Subcutaneous adipose tissue (tissue), 4 donors: ENCODE results near the gene ANKRD60. TPM values are rescaled to one million over a fixed set of nuclear protein-coding genes. Genes with fewer than 3 reads are reported as not detected.

Experiments
- total RNA-seq, 4 donors: library from RNA; depleted of rRNA; stranded (reverse); fragments of >200 nt; gene quantifications; one replicate each; pipeline ENCODE4 v1.1.0, GENCODE V29; 2016
- TF ChIP-seq, protein P1 (sequence below): fragments of 450-650 bp; IDR thresholded peaks from one replicate; pipeline ENCODE4 v1.5.1; 2016; ENCODE audit warnings: low read depth, mild to moderate bottlenecking, control low read depth, antibody characterized with exemption, moderate library complexity

The ANKRD60 gene
- total RNA-seq, 4 donors from 2014 or later: not detected

DNA sequence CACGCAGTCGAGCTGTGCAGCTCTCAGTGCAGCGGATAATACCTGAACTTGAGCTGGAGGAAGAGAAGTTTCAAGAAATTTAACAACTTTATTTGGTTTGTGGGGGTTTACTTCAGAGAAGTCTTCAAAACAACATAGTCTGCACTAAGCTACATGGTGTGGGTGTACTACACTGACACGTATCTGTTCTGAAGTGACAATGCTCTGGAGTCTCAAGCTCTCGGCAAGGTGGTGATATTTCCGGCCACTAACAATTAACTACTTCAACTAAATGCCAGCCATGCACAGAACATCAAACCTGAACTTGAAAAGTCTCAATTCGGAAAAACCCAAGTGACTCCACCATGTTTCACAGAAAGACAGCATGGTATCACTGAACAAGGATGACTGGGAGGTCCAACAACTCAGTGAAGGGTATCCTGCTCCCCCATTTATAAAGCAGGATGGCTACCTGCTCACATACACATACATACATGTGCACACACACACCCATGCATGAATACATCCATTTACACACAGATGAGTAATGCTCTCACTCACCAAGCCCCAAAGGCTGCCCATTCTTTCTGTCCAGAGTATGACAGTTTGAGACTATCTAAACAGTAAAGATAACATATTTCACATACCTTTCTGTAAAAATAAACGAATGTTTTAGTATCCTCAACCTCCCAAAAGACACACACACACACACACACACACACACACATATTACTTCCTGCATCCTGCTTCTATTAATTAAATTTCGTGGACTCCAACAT, 15.4 kb upstream of the ANKRD60 start:
- TF ChIP-seq, protein P1, sequence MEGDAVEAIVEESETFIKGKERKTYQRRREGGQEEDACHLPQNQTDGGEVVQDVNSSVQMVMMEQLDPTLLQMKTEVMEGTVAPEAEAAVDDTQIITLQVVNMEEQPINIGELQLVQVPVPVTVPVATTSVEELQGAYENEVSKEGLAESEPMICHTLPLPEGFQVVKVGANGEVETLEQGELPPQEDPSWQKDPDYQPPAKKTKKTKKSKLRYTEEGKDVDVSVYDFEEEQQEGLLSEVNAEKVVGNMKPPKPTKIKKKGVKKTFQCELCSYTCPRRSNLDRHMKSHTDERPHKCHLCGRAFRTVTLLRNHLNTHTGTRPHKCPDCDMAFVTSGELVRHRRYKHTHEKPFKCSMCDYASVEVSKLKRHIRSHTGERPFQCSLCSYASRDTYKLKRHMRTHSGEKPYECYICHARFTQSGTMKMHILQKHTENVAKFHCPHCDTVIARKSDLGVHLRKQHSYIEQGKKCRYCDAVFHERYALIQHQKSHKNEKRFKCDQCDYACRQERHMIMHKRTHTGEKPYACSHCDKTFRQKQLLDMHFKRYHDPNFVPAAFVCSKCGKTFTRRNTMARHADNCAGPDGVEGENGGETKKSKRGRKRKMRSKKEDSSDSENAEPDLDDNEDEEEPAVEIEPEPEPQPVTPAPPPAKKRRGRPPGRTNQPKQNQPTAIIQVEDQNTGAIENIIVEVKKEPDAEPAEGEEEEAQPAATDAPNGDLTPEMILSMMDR: no peak

DNA sequence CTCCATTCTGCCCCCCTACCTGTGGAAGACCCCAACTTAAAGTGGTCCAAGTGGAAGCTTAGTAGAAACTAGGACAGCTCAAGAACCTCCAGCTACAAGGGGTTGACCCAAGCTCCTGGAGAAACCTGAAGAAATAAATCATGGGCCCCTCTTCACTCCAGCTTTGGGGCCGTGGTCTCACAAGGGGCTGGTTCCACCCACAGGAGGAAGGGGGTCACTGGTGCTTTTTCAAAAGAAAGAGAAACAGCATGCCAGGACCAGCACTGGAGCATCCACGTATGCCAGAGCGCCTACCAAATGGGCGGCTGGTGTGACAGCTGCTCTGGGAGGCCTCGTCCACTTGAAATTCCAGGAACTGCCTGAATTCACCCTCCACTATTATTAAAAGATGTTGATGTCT, 14.4 kb upstream of the ANKRD60 start:
- TF ChIP-seq, protein P1: no peak

DNA sequence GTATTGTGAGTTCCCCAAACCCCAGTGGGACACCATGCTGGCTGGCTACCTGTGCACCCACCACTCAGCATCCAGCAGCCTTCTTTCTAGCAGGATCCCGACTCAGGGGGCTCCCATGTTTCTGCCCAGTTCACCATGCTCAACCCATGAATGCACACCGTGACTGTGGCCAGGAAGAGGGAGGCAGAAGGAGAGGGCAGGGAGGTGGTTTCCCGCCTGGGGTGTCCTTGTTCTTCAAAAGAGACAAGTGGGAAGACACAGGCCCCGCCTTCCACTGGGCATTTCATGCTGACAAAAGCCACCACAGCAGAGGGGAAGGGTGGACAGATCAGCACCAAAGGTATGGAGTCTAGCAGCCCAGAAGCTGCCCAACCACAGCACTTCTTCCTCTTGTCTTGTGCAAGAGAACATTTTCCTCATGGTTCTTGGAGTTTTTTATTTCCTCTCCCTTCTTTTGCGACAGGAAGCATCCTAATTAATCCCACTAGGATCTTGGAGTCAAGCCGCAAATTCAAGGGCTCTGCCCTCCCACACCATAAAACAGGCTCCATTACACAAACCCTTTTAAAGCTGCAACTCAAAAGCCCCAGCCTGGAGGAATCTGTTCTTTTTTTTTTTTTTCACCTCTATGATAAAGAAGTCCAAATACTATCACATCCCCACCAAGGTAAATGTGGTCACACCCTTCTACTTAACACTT, 13.5 kb upstream of the ANKRD60 start:
- TF ChIP-seq, protein P1: no peak

- TF ChIP-seq, protein P1: no peak
These were observed 12.0 kb upstream of the ANKRD60 start for GRCh38 chr20:58240471-58240870.

GRCh38 chr20:58239216-58239615, 10.8 kb upstream of the ANKRD60 start:
- TF ChIP-seq, protein P1: no peak

- TF ChIP-seq, protein P1: no peak
These were observed 10.0 kb upstream of the ANKRD60 start for GRCh38 chr20:58238490-58238889.

DNA sequence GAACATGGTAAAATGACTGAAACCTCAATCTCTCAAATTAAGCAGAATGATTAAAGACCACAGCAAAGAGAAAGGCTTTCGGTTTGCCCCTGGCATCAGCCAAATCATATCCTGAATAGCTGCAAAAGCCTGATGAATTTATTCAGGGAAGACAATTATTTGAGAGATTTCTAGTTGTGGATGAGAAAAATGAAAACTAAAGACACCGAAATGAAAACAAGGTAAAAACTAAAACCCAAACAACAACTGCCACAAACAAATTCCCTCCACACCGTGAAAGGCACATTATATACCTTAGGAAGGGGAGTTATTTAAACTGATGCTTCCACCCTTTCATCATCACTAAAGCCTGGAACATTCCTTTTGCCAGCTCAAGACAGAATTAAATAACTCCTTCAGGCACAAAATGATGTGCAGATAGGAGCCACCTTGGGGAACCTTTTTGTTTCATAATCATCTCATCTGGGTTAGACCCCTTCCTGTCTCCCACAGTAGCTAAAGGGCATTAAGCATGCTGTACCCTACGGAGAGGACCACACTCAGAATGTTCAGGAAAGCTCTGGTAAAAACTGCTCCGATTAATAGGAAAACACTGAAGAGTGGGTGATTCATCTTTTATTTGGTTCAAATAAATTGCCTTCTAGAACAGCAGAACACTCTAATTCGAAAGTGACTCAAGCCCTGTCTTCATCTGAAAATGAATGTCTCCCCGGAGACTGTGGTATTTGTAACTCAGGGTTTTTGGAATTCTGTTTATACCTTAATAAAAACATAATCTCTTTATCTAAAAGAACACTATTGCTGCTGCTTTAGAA, 9.1 kb upstream of the ANKRD60 start:
- TF ChIP-seq, protein P1: no peak
